ENCODE results near the gene RAD51B.

Gene RAD51B

GRCh38 chr14:67853715-67854114, 34.1 kb downstream of the RAD51B start:
- no peak for ATAC-seq (ENCODE audit: low read depth)

GRCh38 chr14:67856827-67857226, 37.2 kb downstream of the RAD51B start:
- H3K27me3 Mint-ChIP-seq = no peaks in the 10 kb centered on the region
- ATAC-seq (ENCODE audit: low read depth) = no peak
- no peak overlapping the region for H3K27ac Mint-ChIP-seq
- no peak overlapping the region for H3K4me3 Mint-ChIP-seq
- peaks cover 12% of the 10 kb centered on the region for H3K4me1 Mint-ChIP-seq
- peaks cover 8% of the 10 kb centered on the region for H3K36me3 Mint-ChIP-seq
- H3K9me3 Mint-ChIP-seq = no peaks in the 10 kb centered on the region
- DNase-seq (ENCODE audit: low spot score in 2 of 2) = no peak

More at GRCh38 chr14:67853715-67854114, 34.1 kb downstream of the RAD51B start:
- peak overlapping the region; percentile 3 for H3K27ac Mint-ChIP-seq
- H3K27me3 Mint-ChIP-seq = no peaks in the 10 kb centered on the region
- H3K4me3 Mint-ChIP-seq = no peak overlapping the region
- H3K9me3 Mint-ChIP-seq = no peaks in the 10 kb centered on the region
- H3K36me3 Mint-ChIP-seq = peaks cover 17% of the 10 kb centered on the region
- H3K4me1 Mint-ChIP-seq = peaks cover 19% of the 10 kb centered on the region
- no peak for DNase-seq (ENCODE audit: low spot score in 2 of 2)

- Mint-ChIP-seq H3K27me3 (no peaks in the 10 kb centered on the region), H3K36me3 (peaks cover 8% of the 10 kb centered on the region), H3K9me3 (no peaks in the 10 kb centered on the region), H3K4me3 (no peak overlapping the region), H3K4me1 (peaks cover 11% of the 10 kb centered on the region), H3K27ac (no peak overlapping the region)
- DNase-seq (ENCODE audit: low spot score in 2 of 2) (no peak), ATAC-seq (ENCODE audit: low read depth) (no peak)
These were observed 38.3 kb downstream of the RAD51B start for GRCh38 chr14:67857778-67858350.

- Mint-ChIP-seq H3K36me3 (peaks cover 10% of the 10 kb centered on the region), H3K27me3 (no peaks in the 10 kb centered on the region), H3K27ac (no peak overlapping the region), H3K9me3 (no peaks in the 10 kb centered on the region), H3K4me1 (peaks cover 2% of the 10 kb centered on the region), H3K4me3 (no peak overlapping the region)
- no peak for DNase-seq (ENCODE audit: low spot score in 2 of 2)
- ATAC-seq (ENCODE audit: low read depth) = no peak
These were observed 39.7 kb downstream of the RAD51B start for GRCh38 chr14:67859169-67859749.

GRCh38 chr14:67863223-67863622, 43.6 kb downstream of the RAD51B start:
- no peaks in the 10 kb centered on the region for H3K9me3 Mint-ChIP-seq
- ATAC-seq (ENCODE audit: low read depth) (no peak), DNase-seq (ENCODE audit: low spot score in 2 of 2) (no peak)
- H3K27me3 Mint-ChIP-seq = no peaks in the 10 kb centered on the region
- peaks cover 20% of the 10 kb centered on the region for H3K36me3 Mint-ChIP-seq
- H3K27ac Mint-ChIP-seq = no peak overlapping the region
- peaks cover 2% of the 10 kb centered on the region for H3K4me1 Mint-ChIP-seq
- no peak overlapping the region for H3K4me3 Mint-ChIP-seq

GRCh38 chr14:67875175-67876006, 55.8 kb downstream of the RAD51B start:
- no peak overlapping the region for H3K4me3 Mint-ChIP-seq
- ATAC-seq (ENCODE audit: low read depth) (no peak), DNase-seq (ENCODE audit: low spot score in 2 of 2) (no peak)
- H3K36me3 Mint-ChIP-seq = no peaks in the 10 kb centered on the region
- no peaks in the 10 kb centered on the region for H3K4me1 Mint-ChIP-seq
- no peak overlapping the region for H3K27ac Mint-ChIP-seq
- H3K9me3 Mint-ChIP-seq = no peaks in the 10 kb centered on the region
- no peaks in the 10 kb centered on the region for H3K27me3 Mint-ChIP-seq

GRCh38 chr14:67879026-67879425, 59.4 kb downstream of the RAD51B start:
- H3K4me3 Mint-ChIP-seq = no peak overlapping the region
- no peaks in the 10 kb centered on the region for H3K27me3 Mint-ChIP-seq
- DNase-seq (ENCODE audit: low spot score in 2 of 2) (no peak), ATAC-seq (ENCODE audit: low read depth) (no peak)
- H3K9me3 Mint-ChIP-seq = no peaks in the 10 kb centered on the region
- peaks cover 4% of the 10 kb centered on the region for H3K4me1 Mint-ChIP-seq
- peaks cover 2% of the 10 kb centered on the region for H3K36me3 Mint-ChIP-seq
- H3K27ac Mint-ChIP-seq = no peak overlapping the region

- Mint-ChIP-seq H3K4me1 (peaks cover 6% of the 10 kb centered on the region), H3K36me3 (peaks cover 2% of the 10 kb centered on the region), H3K4me3 (no peak overlapping the region), H3K27ac (no peak overlapping the region), H3K27me3 (no peaks in the 10 kb centered on the region), H3K9me3 (no peaks in the 10 kb centered on the region)
- ATAC-seq (ENCODE audit: low read depth) (no peak), DNase-seq (ENCODE audit: low spot score in 2 of 2) (no peak)
These were observed 61.6 kb downstream of the RAD51B start for GRCh38 chr14:67881225-67881624.

- peaks cover 6% of the 10 kb centered on the region for H3K4me1 Mint-ChIP-seq
- H3K36me3 Mint-ChIP-seq = peaks cover 8% of the 10 kb centered on the region
- no peak overlapping the region for H3K4me3 Mint-ChIP-seq
- ATAC-seq (ENCODE audit: low read depth) = no peak
- H3K27ac Mint-ChIP-seq = no peak overlapping the region
- DNase-seq (ENCODE audit: low spot score in 2 of 2) = no peak
- H3K27me3 Mint-ChIP-seq = no peaks in the 10 kb centered on the region
- H3K9me3 Mint-ChIP-seq = no peaks in the 10 kb centered on the region
These were observed 63.5 kb downstream of the RAD51B start for GRCh38 chr14:67882986-67883555.

GRCh38 chr14:67883717-67884116, 64.1 kb downstream of the RAD51B start:
- no peak for ATAC-seq (ENCODE audit: low read depth)
- H3K4me1 Mint-ChIP-seq = peaks cover 6% of the 10 kb centered on the region
- no peak overlapping the region for H3K27ac Mint-ChIP-seq
- H3K27me3 Mint-ChIP-seq = no peaks in the 10 kb centered on the region
- no peak for DNase-seq (ENCODE audit: low spot score in 2 of 2)
- H3K4me3 Mint-ChIP-seq = no peak overlapping the region
- H3K36me3 Mint-ChIP-seq = peaks cover 10% of the 10 kb centered on the region
- no peaks in the 10 kb centered on the region for H3K9me3 Mint-ChIP-seq

GRCh38 chr14:67886191-67886590, 66.6 kb downstream of the RAD51B start:
- Mint-ChIP-seq H3K4me1 (peaks cover 6% of the 10 kb centered on the region), H3K4me3 (no peak overlapping the region), H3K27ac (no peak overlapping the region), H3K36me3 (peaks cover 10% of the 10 kb centered on the region), H3K27me3 (no peaks in the 10 kb centered on the region), H3K9me3 (no peaks in the 10 kb centered on the region)
- DNase-seq (ENCODE audit: low spot score in 2 of 2) (no peak), ATAC-seq (ENCODE audit: low read depth) (no peak)

GRCh38 chr14:67887478-67887877, 67.9 kb downstream of the RAD51B start:
- no peak for ATAC-seq (ENCODE audit: low read depth)
- Mint-ChIP-seq H3K9me3 (no peaks in the 10 kb centered on the region), H3K4me3 (no peak overlapping the region), H3K4me1 (peaks cover 2% of the 10 kb centered on the region), H3K36me3 (peaks cover 8% of the 10 kb centered on the region), H3K27me3 (no peaks in the 10 kb centered on the region), H3K27ac (no peak overlapping the region)
- no peak for DNase-seq (ENCODE audit: low spot score in 2 of 2)

- ATAC-seq (ENCODE audit: low read depth) (no peak), DNase-seq (ENCODE audit: low spot score in 2 of 2) (no peak)
- peaks cover 8% of the 10 kb centered on the region for H3K36me3 Mint-ChIP-seq
- no peaks in the 10 kb centered on the region for H3K9me3 Mint-ChIP-seq
- no peak overlapping the region for H3K4me3 Mint-ChIP-seq
- H3K27me3 Mint-ChIP-seq = no peaks in the 10 kb centered on the region
- no peak overlapping the region for H3K27ac Mint-ChIP-seq
- peaks cover 1% of the 10 kb centered on the region for H3K4me1 Mint-ChIP-seq
These were observed 69.9 kb downstream of the RAD51B start for GRCh38 chr14:67889455-67889854.

GRCh38 chr14:67892466-67893100, 73.0 kb downstream of the RAD51B start:
- Mint-ChIP-seq H3K27ac (no peak overlapping the region), H3K4me1 (no peaks in the 10 kb centered on the region), H3K36me3 (peaks cover 8% of the 10 kb centered on the region), H3K4me3 (no peak overlapping the region), H3K27me3 (no peaks in the 10 kb centered on the region), H3K9me3 (no peaks in the 10 kb centered on the region)
- ATAC-seq (ENCODE audit: low read depth) (no peak), DNase-seq (ENCODE audit: low spot score in 2 of 2) (no peak)

Measured in memory B cell (primary cell).